SK-N-SH (cell line): ENCODE measurements around the gene COL4A2. TPM values are rescaled to one million over a fixed set of nuclear protein-coding genes. Genes with fewer than 3 reads are reported as not detected.

Experiments
- CTCF ChIA-PET: fragments of 300-600, 350-600 bp; formaldehyde crosslinking; extraction: SDS; loops from one replicate; lab custom pipeline; 2021; lab: Yijun Ruan, JAX
- POLR2A ChIA-PET: fragments of 350-600 bp; sonication (Branson Sonifier 250); formaldehyde crosslinking; extraction: SDS; loops from one replicate; lab custom pipeline; 2020; ENCODE audit warnings: antibody characterized with exemption, inconsistent platforms; lab: Yijun Ruan, JAX
- DNase-seq: peaks from one replicate; pipeline ENCODE4 v3.0.0; 2012
- H2AFZ ChIP-seq: fragments of 200-600 bp; sonication (generic); 2 replicates; pipeline ENCODE4 v1.8.1; 2016; ENCODE audit warnings: antibody characterized with exemption, mild to moderate bottlenecking, low read depth
- H3F3A ChIP-seq: fragments of 200-600 bp; sonication (generic); replicated peaks from 2 replicates; pipeline ENCODE3; 2016; ENCODE audit warnings: antibody characterized with exemption, mild to moderate bottlenecking; ENCODE audit not compliant: insufficient read depth
- H3K27ac ChIP-seq, 2 experiments: fragments of 200-500 bp in 1 of 2; fragments of 200-600 bp in 1 of 2; sonication (Bioruptor generic) in 1 of 2; sonication (generic), shearing (Covaris generic) in 1 of 2; 2 replicates each; pipeline versions ENCODE4 v1.5.1 to v1.6.1; 2014 to 2016; ENCODE audit warnings: low read depth in 2 of 2, inconsistent platforms in 1 of 2, low read length in 1 of 2, mild to moderate bottlenecking in 1 of 2, mixed read lengths in 1 of 2
- H3K27me3 ChIP-seq: fragments of 200-600 bp; sonication (generic), shearing (Covaris generic); 2 replicates; pipeline ENCODE4 v1.6.1; 2016; ENCODE audit warnings: mixed run types; ENCODE audit not compliant: insufficient read depth
- H3K36me3 ChIP-seq, 2 experiments: fragments of 200-500 bp in 1 of 2; fragments of 200-600 bp in 1 of 2; sonication (Bioruptor generic) in 1 of 2; sonication (generic) in 1 of 2; replicated peaks in 1 of 2; 2 replicates each; pipeline versions ENCODE3 to v1.5.1; 2014 to 2016; ENCODE audit warnings: low read length in 1 of 2, mild to moderate bottlenecking in 1 of 2; ENCODE audit not compliant: insufficient read depth in 2 of 2, control insufficient read depth in 1 of 2
- H3K4me1 ChIP-seq, 2 experiments: fragments of 200-500 bp in 1 of 2; fragments of 200-600 bp in 1 of 2; sonication (Bioruptor generic) in 1 of 2; sonication (generic), shearing (Covaris generic) in 1 of 2; 2 replicates each; pipeline versions ENCODE4 v1.5.1 to v1.6.1; 2014 to 2016; ENCODE audit warnings: low read depth in 1 of 2, low read length in 1 of 2, mixed run types in 1 of 2; ENCODE audit not compliant: insufficient read depth in 2 of 2, control insufficient read depth in 1 of 2
- H3K4me2 ChIP-seq: fragments of 200-600 bp; sonication (generic), shearing (Covaris generic); 2 replicates; pipeline ENCODE4 v1.6.1; 2017; ENCODE audit warnings: mixed run types
- H3K4me3 ChIP-seq, 2 experiments: fragments of 200-500 bp in 1 of 2; fragments of 200-600 bp in 1 of 2; sonication (Bioruptor generic) in 1 of 2; sonication (generic), shearing (Covaris generic) in 1 of 2; 2 replicates each; pipeline versions ENCODE4 v1.5.1 to v1.8.1; 2014 to 2016; ENCODE audit warnings: low read depth in 2 of 2, inconsistent platforms in 1 of 2, low read length in 1 of 2, mild to moderate bottlenecking in 1 of 2, mixed read lengths in 1 of 2, moderate library complexity in 1 of 2
- H3K79me2 ChIP-seq: fragments of 200-600 bp; sonication (generic); 2 replicates; pipeline ENCODE4 v1.8.1; 2017; ENCODE audit warnings: mild to moderate bottlenecking; ENCODE audit not compliant: insufficient read depth
- H3K9ac ChIP-seq: fragments of 200-600 bp; sonication (generic); 2 replicates; pipeline ENCODE4 v1.6.1; 2017; ENCODE audit warnings: mixed run types
- H3K9me2 ChIP-seq: fragments of 200-600 bp; sonication (generic); 2 replicates; pipeline ENCODE4 v1.6.1; 2017; ENCODE audit warnings: mixed run types
- H3K9me3 ChIP-seq: fragments of 200-600 bp; sonication (generic); 2 replicates; pipeline ENCODE4 v1.6.1; 2017; ENCODE audit warnings: mixed run types, mild to moderate bottlenecking, moderate library complexity
- H4K20me1 ChIP-seq: fragments of 200-600 bp; sonication (generic); 2 replicates; pipeline ENCODE4 v1.6.1; 2017; ENCODE audit warnings: mild to moderate bottlenecking, mixed run types; ENCODE audit not compliant: insufficient read depth
- EZH2phosphoT487 ChIP-seq: fragments of 200-600 bp; sonication (generic); IDR thresholded peaks from 2 replicates; pipeline ENCODE4 v1.6.1; 2017; ENCODE audit warnings: low read depth, mixed run types, mild to moderate bottlenecking, antibody characterized with exemption, moderate library complexity, borderline replicate concordance
- IRF3 ChIP-seq: fragments of 150-350 bp; IDR thresholded peaks from 2 replicates; pipeline ENCODE4 v1.6.1; 2016; ENCODE audit warnings: mild to moderate bottlenecking, low read depth, low read length
- JUND ChIP-seq: IDR thresholded peaks from 2 replicates; pipeline ENCODE4 v1.4.0; 2012
- RXRA ChIP-seq: IDR thresholded peaks from 2 replicates; pipeline ENCODE4 v1.4.0; 2012; ENCODE audit warnings: low read depth, mild to moderate bottlenecking, borderline replicate concordance
- USF2 ChIP-seq: fragments of 150-350 bp; IDR thresholded peaks from 2 replicates; pipeline ENCODE4 v1.6.1; 2017; ENCODE audit warnings: antibody characterized with exemption, low read length, low read depth, borderline replicate concordance
- WGBS: methylation state at CpG from one replicate; pipeline ENCODE4 v1.1.6; 2017; ENCODE audit warnings: low lambda C conversion rate; 5-methylcytosine and 5-hydroxymethylcytosine counted together
- polyA plus RNA-seq, 3 experiments: library from polyadenylated mRNA; depleted of rRNA; stranded (reverse); fragments of >200 nt; gene quantifications; 2 replicates each; pipeline ENCODE4 v1.2.3, GENCODE V29; 2012
- TF ChIP-seq, protein P1 (sequence below): IDR thresholded peaks from 2 replicates; pipeline ENCODE4; 2012
- TF ChIP-seq, protein P2 (sequence below): IDR thresholded peaks from 2 replicates; pipeline ENCODE4 v1.4.0; 2012; ENCODE audit warnings: low read depth

Gene COL4A2
- polyA plus RNA-seq, 1 of the 3 experiments (the other 2 are of a cell fraction), result 137 TPM

DNA sequence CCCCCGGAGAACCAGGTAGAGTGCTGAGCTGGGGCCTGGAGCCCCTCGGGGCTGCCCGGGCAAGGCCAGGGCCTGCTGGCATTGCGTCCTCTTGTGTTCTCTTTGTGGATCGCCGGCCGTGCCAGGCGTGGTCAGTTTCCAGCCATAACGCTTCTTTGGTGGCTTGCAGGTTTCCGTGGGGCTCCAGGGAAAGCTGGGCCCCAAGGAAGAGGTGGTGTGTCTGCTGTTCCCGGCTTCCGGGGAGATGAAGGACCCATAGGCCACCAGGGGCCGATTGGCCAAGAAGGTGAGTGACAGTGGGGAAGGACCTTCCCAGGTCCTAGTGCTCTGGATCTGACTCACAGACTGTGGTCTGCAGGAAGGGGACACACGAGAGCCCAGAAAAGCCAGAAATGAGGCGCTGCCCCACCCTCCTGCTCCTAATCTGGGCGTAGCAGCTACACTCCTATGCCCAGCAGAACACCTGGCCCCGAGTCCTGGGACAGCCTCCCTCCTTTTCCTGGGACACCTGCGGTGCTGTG, 197.0 kb downstream of the COL4A2 start:
- Histone ChIP-seq H3K9ac (no peak overlapping the region), H3K4me2 (no peak overlapping the region), H3K27ac (no peak overlapping the region), H3F3A (peaks cover 5% of the 10 kb centered on the region), H3K9me2 (no peaks in the 10 kb centered on the region)
- CTCF ChIA-PET, result interaction anchor here (1.4 kb wide), 1 partner anchor 48 kb away, joined by 5 read pairs; no protein-coding TSS in a partner anchor
- POLR2A ChIA-PET, result no interaction called here
- WGBS, result 84% methylated on average over 5 of the region's 18 CpGs
- TF ChIP-seq, protein P1, sequence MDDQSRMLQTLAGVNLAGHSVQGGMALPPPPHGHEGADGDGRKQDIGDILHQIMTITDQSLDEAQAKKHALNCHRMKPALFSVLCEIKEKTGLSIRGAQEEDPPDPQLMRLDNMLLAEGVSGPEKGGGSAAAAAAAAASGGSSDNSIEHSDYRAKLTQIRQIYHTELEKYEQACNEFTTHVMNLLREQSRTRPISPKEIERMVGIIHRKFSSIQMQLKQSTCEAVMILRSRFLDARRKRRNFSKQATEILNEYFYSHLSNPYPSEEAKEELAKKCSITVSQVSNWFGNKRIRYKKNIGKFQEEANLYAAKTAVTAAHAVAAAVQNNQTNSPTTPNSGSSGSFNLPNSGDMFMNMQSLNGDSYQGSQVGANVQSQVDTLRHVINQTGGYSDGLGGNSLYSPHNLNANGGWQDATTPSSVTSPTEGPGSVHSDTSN, result no peak
- TF ChIP-seq IRF3 (no peak), EZH2phosphoT487 (no peak)
- TF ChIP-seq, all 33 proteins: peak for 0
- Histone ChIP-seq H3K9me3 (no peaks in the 10 kb centered on the region), H3K27me3 (no peaks in the 10 kb centered on the region), H3K79me2 (no peaks in the 10 kb centered on the region), H4K20me1 (no peaks in the 10 kb centered on the region), H2AFZ (no peak overlapping the region), H3K4me1 (no peaks in the 10 kb centered on the region; a peak in 1 of 4 replicates), H3K36me3 (peaks cover 34 to 50% of the 10 kb centered on the region in 2 experiments), H3K4me3 (no peak overlapping the region)
- no peak for DNase-seq

DNA sequence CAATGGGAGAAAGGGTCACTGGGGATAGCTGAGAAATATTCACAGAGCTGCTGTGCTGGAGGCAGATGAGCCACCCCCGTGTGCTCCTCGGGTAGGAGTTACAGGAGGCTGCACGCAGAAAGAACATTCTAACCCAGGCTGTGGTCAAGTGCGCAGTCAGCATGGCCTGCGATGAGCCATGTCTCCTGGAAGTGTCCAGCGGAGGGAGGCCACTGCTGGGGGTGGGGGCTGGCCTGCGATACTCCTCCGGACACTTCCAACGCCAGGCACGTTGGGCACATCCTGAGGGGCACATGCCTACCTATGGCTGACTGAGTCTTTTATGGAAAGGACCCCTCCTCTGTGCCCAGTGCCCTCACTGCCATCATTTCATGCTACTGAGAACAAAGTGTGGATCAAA, 198.5 kb downstream of the COL4A2 start:
- no peaks in the 10 kb centered on the region for H3K9me2 ChIP-seq
- TF ChIP-seq USF2 (no peak), RXRA (no peak), JUND (no peak)
- TF ChIP-seq, protein P2, sequence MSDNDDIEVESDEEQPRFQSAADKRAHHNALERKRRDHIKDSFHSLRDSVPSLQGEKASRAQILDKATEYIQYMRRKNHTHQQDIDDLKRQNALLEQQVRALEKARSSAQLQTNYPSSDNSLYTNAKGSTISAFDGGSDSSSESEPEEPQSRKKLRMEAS, result no peak
- H4K20me1 ChIP-seq, result no peaks in the 10 kb centered on the region
- H3K9me3 ChIP-seq, result no peaks in the 10 kb centered on the region
- WGBS, result 80% methylated on average over 2 of the region's 10 CpGs
- H3K4me1 ChIP-seq, result no peaks in the 10 kb centered on the region; a peak in 1 of 4 replicates
- H3K79me2 ChIP-seq, result no peaks in the 10 kb centered on the region
- POLR2A ChIA-PET, result no interaction called here
- H3K4me2 ChIP-seq, result no peak overlapping the region
- no peaks in the 10 kb centered on the region for H3K27me3 ChIP-seq
- peaks cover 5% of the 10 kb centered on the region for H3F3A ChIP-seq
- H2AFZ ChIP-seq, result no peak overlapping the region
- H3K9ac ChIP-seq, result no peak overlapping the region
- CTCF ChIA-PET, result no interaction called here
- no peak overlapping the region for H3K27ac ChIP-seq
- DNase-seq, result no peak
- no peak overlapping the region for H3K4me3 ChIP-seq
- peaks cover 40 to 44% of the 10 kb centered on the region in 2 experiments for H3K36me3 ChIP-seq
